GM23248 (cell line): ENCODE data around the gene MMP11.

Experiments used
- EZH2 ChIP-seq: fragments of 200-600 bp; sonication (generic); IDR thresholded peaks from 2 replicates; pipeline ENCODE4 v1.6.1; 2018; ENCODE audit warnings: antibody characterized with exemption, mild to moderate bottlenecking; ENCODE audit not compliant: insufficient read depth, poor library complexity, severe bottlenecking
- EZH2phosphoT487 ChIP-seq: fragments of 200-600 bp; sonication (generic); IDR thresholded peaks from 2 replicates; pipeline ENCODE4 v1.6.1; 2018; ENCODE audit warnings: antibody characterized with exemption, moderate library complexity, mild to moderate bottlenecking, low read depth; ENCODE audit not compliant: insufficient read depth

- TF ChIP-seq EZH2phosphoT487 (no peak), EZH2 (no peak)
Measured at GRCh38 chr22:23783265-23784150, 10.9 kb downstream of the MMP11 start.
